H1 (cell line): ENCODE data around the gene ARHGAP6. TPM values are rescaled to one million over a fixed set of nuclear protein-coding genes. Genes with fewer than 3 reads are reported as not detected.

ENCODE experiments used
- BACH1 ChIP-seq: IDR thresholded peaks from 2 replicates; pipeline ENCODE4 v1.6.1; 2012; ENCODE audit warnings: low read length, improper control_type of control experiment
- CHD7 ChIP-seq: fragments of 300-600 bp; sonication (generic); IDR thresholded peaks from 2 replicates; pipeline ENCODE4 v1.7.1; 2012; ENCODE audit warnings: low read length, moderate library complexity, mild to moderate bottlenecking, inconsistent platforms; ENCODE audit not compliant: insufficient replicate concordance
- FOSL1 ChIP-seq: IDR thresholded peaks from 2 replicates; pipeline ENCODE4 v1.6.1; 2011; ENCODE audit warnings: mild to moderate bottlenecking, low read depth, low read length, moderate library complexity; ENCODE audit not compliant: insufficient read depth
- HDAC6 ChIP-seq: IDR thresholded peaks from one replicate; pipeline ENCODE4 v1.7.1; 2012; ENCODE audit warnings: low read depth, mild to moderate bottlenecking, inconsistent platforms, low read length, moderate library complexity
- MAFK ChIP-seq: IDR thresholded peaks from 2 replicates; pipeline ENCODE4 v1.6.1; 2012; ENCODE audit warnings: low read depth, mild to moderate bottlenecking, improper control_type of control experiment, low read length
- NANOG ChIP-seq: IDR thresholded peaks from 2 replicates; pipeline ENCODE4 v1.6.1; 2011; ENCODE audit warnings: low read length, low read depth, mild to moderate bottlenecking, inconsistent platforms; ENCODE audit not compliant: insufficient read depth, poor library complexity, severe bottlenecking
- SP1 ChIP-seq: IDR thresholded peaks from 2 replicates; pipeline ENCODE4 v1.6.1; 2011; ENCODE audit warnings: low read depth, low read length
- SP4 ChIP-seq: IDR thresholded peaks from 2 replicates; pipeline ENCODE4 v1.6.1; 2012; ENCODE audit warnings: low read length, inconsistent platforms
- TAF1 ChIP-seq: IDR thresholded peaks from 2 replicates; pipeline ENCODE4 v1.6.1; 2011; ENCODE audit warnings: mild to moderate bottlenecking, low read depth, low read length
- polyA plus RNA-seq, 7 experiments: library from polyadenylated mRNA; depleted of rRNA in 3 of 7; stranded (reverse) in 5 of 7; unstranded in 2 of 7; fragments of >200 nt in 5 of 7; fragments of 200-250 nt in 2 of 7; gene quantifications; 1 replicate in 5 of 7; 2 replicates in 1 of 7; 4 replicates in 1 of 7; pipeline versions ENCODE4 v1.2.1 to v1.2.3, GENCODE V29; 2011 to 2013; ENCODE audit warnings: missing spikeins in 2 of 7, mixed read lengths in 2 of 7
- total RNA-seq: library from RNA; stranded (reverse); fragmentation: NEBNext Ultra II Directional; extraction: Animal tissue kit (Norgen Biotek cat#: 25700); gene quantifications from 2 replicates; pipeline ENCODE4 v1.2.1, GENCODE V29; 2021

ARHGAP6 gene
- total and polyA plus RNA-seq, 2 of the 8 experiments (the other 6 are each of a cell fraction or from before 2014, with no cell fraction given) = 0.35 to 0.82 TPM

GRCh38 chrX:11105080-11105479 is 560.6 kb downstream of the ARHGAP6 start (continued):
- TF ChIP-seq CHD7 (no peak), BACH1 (no peak), SP4 (no peak), MAFK (no peak), NANOG (no peak), TAF1 (no peak), SP1 (no peak), FOSL1 (no peak), HDAC6 (no peak)
